Lower leg skin (tissue), 4 donors: ENCODE results near the gene LRFN5. TPM values are rescaled to one million over a fixed set of nuclear protein-coding genes. Genes with fewer than 3 reads are reported as not detected.

Experiments
- DNase-seq, 2 donors: peaks; one replicate each; pipeline ENCODE4 v3.0.0-alpha.2; 2019; ENCODE audit warnings: low spot score in 2 of 2
- H3K4me3 ChIP-seq: fragments of 200-600 bp; sonication (generic); 2 replicates; pipeline ENCODE4 v1.5.1; 2017; ENCODE audit warnings: mild to moderate bottlenecking, low read depth; ENCODE audit not compliant: poor library complexity, severe bottlenecking
- CTCF ChIP-seq, 3 donors: fragments of 450-650 bp; IDR thresholded peaks; one replicate each; pipeline ENCODE4 v1.5.1; 2016; ENCODE audit warnings: antibody characterized with exemption in 3 of 3, mild to moderate bottlenecking in 3 of 3, moderate library complexity in 2 of 3
- POLR2A ChIP-seq, 2 donors: fragments of 450-650 bp; IDR thresholded peaks; one replicate each; pipeline ENCODE4 v1.6.1; 2016 to 2017; ENCODE audit warnings: antibody characterized with exemption in 2 of 2, mild to moderate bottlenecking in 1 of 2, moderate library complexity in 1 of 2
- WGBS, 2 donors: methylation state at CpG; one replicate each; pipeline ENCODE4 v1.1.5; 2018; 5-methylcytosine and 5-hydroxymethylcytosine counted together
- intact Hi-C: fragments of 100-400 bp; cut with DNase I; formaldehyde crosslinking; loops from one replicate; pipeline ENCODE4 v1.15.0; 2023; ENCODE audit warnings: low total_unique reads
- total RNA-seq, 4 donors: library from RNA; depleted of rRNA; stranded (reverse); fragments of >200 nt; gene quantifications; one replicate each; pipeline ENCODE4 v1.1.0, GENCODE V29; 2016

Gene LRFN5
- total RNA-seq, 4 donors from 2014 or later: 0.17 to 0.88 (median 0.71) TPM; not detected in 1

GRCh38 chr14:41623736-41624135 lies 17.1 kb downstream of the LRFN5 start:
- H3K4me3 ChIP-seq: no peak overlapping the region
- WGBS, 2 donors: 76 to 81% methylated on average over 1 of the region's 1 CpG
- no peak for DNase-seq
- no peak for TF ChIP-seq POLR2A (IDR thresholded peaks at IDR 0.05)
- intact Hi-C loops: no loop called here

GRCh38 chr14:41629876-41630275 lies 23.2 kb downstream of the LRFN5 start:
- H3K4me3 ChIP-seq: no peak overlapping the region
- intact Hi-C loops: no loop called here
- no peak for DNase-seq
- WGBS, 2 donors: 80 to 90% methylated on average over 1 of the region's 1 CpG
- no peak for TF ChIP-seq CTCF (IDR thresholded peaks at IDR 0.05)
- no peak for TF ChIP-seq POLR2A (IDR thresholded peaks at IDR 0.05)

GRCh38 chr14:41634286-41634685 lies 27.6 kb downstream of the LRFN5 start:
- TF ChIP-seq CTCF (IDR thresholded peaks at IDR 0.05) (no peak), POLR2A (IDR thresholded peaks at IDR 0.05) (no peak)
- DNase-seq: no peak
- H3K4me3 ChIP-seq: no peak overlapping the region
- 55 to 67% methylated on average over 3 of the region's 3 CpGs for WGBS, 2 donors
- intact Hi-C loops: no loop called here

- TF ChIP-seq POLR2A (IDR thresholded peaks at IDR 0.05): no peak
- intact Hi-C loops: no loop called here
- 89 to 90% methylated on average over 2 of the region's 2 CpGs for WGBS, 2 donors
- no peak overlapping the region for H3K4me3 ChIP-seq
- no peak for DNase-seq
Measured at GRCh38 chr14:41636492-41637392, 30.1 kb downstream of the LRFN5 start.

GRCh38 chr14:41641690-41642089 lies 35.0 kb downstream of the LRFN5 start:
- no peak for DNase-seq
- WGBS, 2 donors: 85 to 86% methylated on average over 1 of the region's 1 CpG
- no peak for TF ChIP-seq CTCF (IDR thresholded peaks at IDR 0.05)
- intact Hi-C loops: no loop called here
- H3K4me3 ChIP-seq: no peak overlapping the region

GRCh38 chr14:41642367-41642766 lies 35.7 kb downstream of the LRFN5 start:
- WGBS, 2 donors: 70 to 88% methylated on average over 1 of the region's 1 CpG
- H3K4me3 ChIP-seq: no peak overlapping the region
- TF ChIP-seq POLR2A (IDR thresholded peaks at IDR 0.05) (no peak), CTCF (IDR thresholded peaks at IDR 0.05) (no peak)
- no peak for DNase-seq
- intact Hi-C loops: no loop called here

GRCh38 chr14:41642789-41643188 lies 36.1 kb downstream of the LRFN5 start:
- intact Hi-C loops: no loop called here
- no peak overlapping the region for H3K4me3 ChIP-seq
- DNase-seq: no peak
- TF ChIP-seq CTCF (IDR thresholded peaks at IDR 0.05) (no peak), POLR2A (IDR thresholded peaks at IDR 0.05) (no peak)
- WGBS, 2 donors: 92 to 96% methylated on average over 2 of the region's 2 CpGs
